Esophagus squamous epithelium (tissue), 4 donors: ENCODE measurements around the gene RYR3.

Experiments used
- POLR2A ChIP-seq, 4 donors: fragments of 450-650 bp; IDR thresholded peaks; one replicate each; pipeline ENCODE4 v1.6.1; 2017; ENCODE audit warnings: antibody characterized with exemption in 4 of 4, mild to moderate bottlenecking in 4 of 4, moderate library complexity in 3 of 4
- TF ChIP-seq, protein P1 (sequence below), 6 experiments: fragments of 450-650 bp in 4 of 6; fragments of 200-600 bp in 2 of 6; sonication (generic) in 2 of 6; IDR thresholded peaks; one replicate each; pipeline ENCODE4 v1.5.1; 2016 to 2019; ENCODE audit warnings: antibody characterized with exemption in 6 of 6, mild to moderate bottlenecking in 4 of 6, moderate library complexity in 4 of 6

DNA sequence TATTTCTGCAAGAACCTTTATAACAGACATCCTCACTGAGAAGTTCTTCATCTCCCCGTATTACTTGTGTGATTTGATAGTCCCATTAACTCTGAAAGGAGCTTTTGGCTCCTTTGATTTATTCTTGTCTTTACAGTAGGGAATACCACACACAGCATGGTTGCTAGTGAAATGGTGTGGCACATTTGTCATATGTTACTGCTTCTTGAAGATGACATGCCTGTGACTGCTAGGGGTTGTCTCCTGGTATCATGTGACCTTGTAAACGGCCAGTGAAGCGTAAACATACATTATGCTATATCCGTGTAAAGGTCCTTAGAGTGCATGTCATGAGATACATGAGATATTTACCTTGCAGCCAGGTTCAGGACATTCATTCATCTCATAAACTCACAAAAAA, 197.9 kb downstream of the RYR3 start:
- TF ChIP-seq, protein P1, sequence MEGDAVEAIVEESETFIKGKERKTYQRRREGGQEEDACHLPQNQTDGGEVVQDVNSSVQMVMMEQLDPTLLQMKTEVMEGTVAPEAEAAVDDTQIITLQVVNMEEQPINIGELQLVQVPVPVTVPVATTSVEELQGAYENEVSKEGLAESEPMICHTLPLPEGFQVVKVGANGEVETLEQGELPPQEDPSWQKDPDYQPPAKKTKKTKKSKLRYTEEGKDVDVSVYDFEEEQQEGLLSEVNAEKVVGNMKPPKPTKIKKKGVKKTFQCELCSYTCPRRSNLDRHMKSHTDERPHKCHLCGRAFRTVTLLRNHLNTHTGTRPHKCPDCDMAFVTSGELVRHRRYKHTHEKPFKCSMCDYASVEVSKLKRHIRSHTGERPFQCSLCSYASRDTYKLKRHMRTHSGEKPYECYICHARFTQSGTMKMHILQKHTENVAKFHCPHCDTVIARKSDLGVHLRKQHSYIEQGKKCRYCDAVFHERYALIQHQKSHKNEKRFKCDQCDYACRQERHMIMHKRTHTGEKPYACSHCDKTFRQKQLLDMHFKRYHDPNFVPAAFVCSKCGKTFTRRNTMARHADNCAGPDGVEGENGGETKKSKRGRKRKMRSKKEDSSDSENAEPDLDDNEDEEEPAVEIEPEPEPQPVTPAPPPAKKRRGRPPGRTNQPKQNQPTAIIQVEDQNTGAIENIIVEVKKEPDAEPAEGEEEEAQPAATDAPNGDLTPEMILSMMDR (IDR thresholded peaks at IDR 0.05) = no peak
- no peak for TF ChIP-seq POLR2A (IDR thresholded peaks at IDR 0.05)
